GM21737 (cell line): ENCODE data around the gene COL25A1.

Experiments used
- ATAC-seq: cut with Tn5 transposase; IDR thresholded peaks from one replicate; pipeline ENCODE4 v1.9.1; 2021; ENCODE audit warnings: mild to moderate bottlenecking, moderate library complexity; ENCODE audit not compliant: unreplicated experiment

The COL25A1 gene

GRCh38 chr4:109294006-109294405 lies 8.5 kb downstream of the COL25A1 start:
- ATAC-seq: peak; percentile 77

GRCh38 chr4:109291707-109292238 lies 10.7 kb downstream of the COL25A1 start:
- no peak for ATAC-seq

GRCh38 chr4:109290918-109291317 lies 11.5 kb downstream of the COL25A1 start:
- no peak for ATAC-seq

- ATAC-seq: peak; percentile 88
Measured at GRCh38 chr4:109278594-109279031, 23.8 kb downstream of the COL25A1 start.

GRCh38 chr4:109276482-109277095 lies 25.9 kb downstream of the COL25A1 start:
- peak; percentile 47 for ATAC-seq

GRCh38 chr4:109275066-109275745 lies 27.3 kb downstream of the COL25A1 start:
- no peak for ATAC-seq

- no peak for ATAC-seq
Measured at GRCh38 chr4:109266891-109267290, 35.6 kb downstream of the COL25A1 start.

- no peak for ATAC-seq
Measured at GRCh38 chr4:109266236-109266635, 36.2 kb downstream of the COL25A1 start.

GRCh38 chr4:109263721-109264120 lies 38.7 kb downstream of the COL25A1 start:
- ATAC-seq: no peak

GRCh38 chr4:109256818-109257217 lies 45.6 kb downstream of the COL25A1 start:
- no peak for ATAC-seq

- ATAC-seq: no peak
Measured at GRCh38 chr4:109254845-109255244, 47.6 kb downstream of the COL25A1 start.

- no peak for ATAC-seq
Measured at GRCh38 chr4:109251396-109251795, 51.1 kb downstream of the COL25A1 start.

- no peak for ATAC-seq
Measured at GRCh38 chr4:109248322-109248900, 54.0 kb downstream of the COL25A1 start.

- ATAC-seq: no peak
Measured at GRCh38 chr4:109243871-109244270, 58.6 kb downstream of the COL25A1 start.

GRCh38 chr4:109238746-109239145 lies 63.7 kb downstream of the COL25A1 start:
- no peak for ATAC-seq

GRCh38 chr4:109235683-109236082 lies 66.8 kb downstream of the COL25A1 start:
- no peak for ATAC-seq

GRCh38 chr4:109234596-109234995 lies 67.9 kb downstream of the COL25A1 start:
- no peak for ATAC-seq

- no peak for ATAC-seq
Measured at GRCh38 chr4:109233570-109233969, 68.9 kb downstream of the COL25A1 start.

GRCh38 chr4:109232681-109233080 lies 69.8 kb downstream of the COL25A1 start:
- ATAC-seq: no peak

GRCh38 chr4:109231331-109231730 lies 71.1 kb downstream of the COL25A1 start:
- ATAC-seq: no peak

- ATAC-seq: no peak
Measured at GRCh38 chr4:109229028-109229427, 73.4 kb downstream of the COL25A1 start.

- no peak for ATAC-seq
Measured at GRCh38 chr4:109218288-109218687, 84.2 kb downstream of the COL25A1 start.
